Neural cell (in vitro differentiated cells): ENCODE results near the gene OR10C1. TPM values are rescaled to one million over a fixed set of nuclear protein-coding genes. Genes with fewer than 3 reads are reported as not detected.

Experiments used
- H2AFZ ChIP-seq: fragments of 200-600, 300-800 bp; sonication (generic), shearing (Covaris generic); 2 replicates; pipeline ENCODE4 v1.6.0; 2014; ENCODE audit warnings: low read depth, mild to moderate bottlenecking, antibody characterized with exemption, low read length, moderate library complexity
- H3F3A ChIP-seq: fragments of 200-600 bp; shearing (Covaris generic); 2 replicates; pipeline ENCODE4 v1.6.1; 2016; ENCODE audit warnings: mild to moderate bottlenecking, moderate library complexity, mixed read lengths, antibody characterized with exemption, low read length; ENCODE audit not compliant: insufficient read depth, poor library complexity, severe bottlenecking
- H3K27ac ChIP-seq: fragments of 200-600, 300-800 bp; sonication (generic), shearing (Covaris generic); 2 replicates; pipeline ENCODE4 v1.5.1; 2014; ENCODE audit warnings: mild to moderate bottlenecking, low read length, moderate library complexity
- H3K27me3 ChIP-seq: fragments of 300-800, 200-600 bp; sonication (generic), shearing (Covaris generic); 2 replicates; pipeline ENCODE4 v1.6.0; 2014; ENCODE audit warnings: mild to moderate bottlenecking, low read depth, low read length, moderate library complexity; ENCODE audit not compliant: insufficient read depth
- H3K36me3 ChIP-seq: fragments of 300-800, 200-600 bp; sonication (generic), shearing (Covaris generic); 2 replicates; pipeline ENCODE4 v1.5.1; 2014; ENCODE audit warnings: mild to moderate bottlenecking, antibody characterized with exemption, low read length, moderate library complexity; ENCODE audit not compliant: insufficient read depth
- H3K4me2 ChIP-seq: fragments of 300-800, 200-600 bp; sonication (generic), shearing (Covaris generic); 2 replicates; pipeline ENCODE4 v1.6.0; 2014; ENCODE audit warnings: mild to moderate bottlenecking, low read length
- H3K4me3 ChIP-seq: fragments of 300-800, 200-600 bp; sonication (generic), shearing (Covaris generic); 2 replicates; pipeline ENCODE4 v1.5.1; 2014; ENCODE audit warnings: mild to moderate bottlenecking, low read length, moderate library complexity
- H3K79me2 ChIP-seq: fragments of 200-600 bp; shearing (Covaris generic); replicated peaks from 2 replicates; pipeline ENCODE4 v1.6.0; 2014; ENCODE audit warnings: mild to moderate bottlenecking, low read length, moderate library complexity; ENCODE audit not compliant: insufficient read depth
- H3K9ac ChIP-seq: fragments of 300-800, 200-600 bp; sonication (generic), shearing (Covaris generic); 2 replicates; pipeline ENCODE4 v1.6.1; 2016; ENCODE audit warnings: mild to moderate bottlenecking, low read length, mixed read lengths
- H3K9me2 ChIP-seq: fragments of 200-600 bp; shearing (Covaris generic); 2 replicates; pipeline ENCODE4 v1.6.1; 2016; ENCODE audit warnings: mild to moderate bottlenecking, low read length, mixed read lengths; ENCODE audit not compliant: insufficient read depth
- H3K9me3 ChIP-seq: fragments of 200-600, 300-800 bp; sonication (generic), shearing (Covaris generic); 2 replicates; pipeline ENCODE4 v1.6.1; 2016; ENCODE audit warnings: mild to moderate bottlenecking, mixed run types, low read length, moderate library complexity, mixed read lengths
- H4K20me1 ChIP-seq: fragments of 200-600 bp; shearing (Covaris generic); 2 replicates; pipeline ENCODE4 v1.6.1; 2016; ENCODE audit warnings: mild to moderate bottlenecking, mixed run types; ENCODE audit not compliant: insufficient read depth
- CTCF ChIP-seq: fragments of 450-650 bp; IDR thresholded peaks from 2 replicates; pipeline ENCODE4 v1.5.1; 2014; ENCODE audit warnings: antibody characterized with exemption, mild to moderate bottlenecking, moderate library complexity; ENCODE audit not compliant: poor library complexity, severe bottlenecking
- EP300 ChIP-seq: fragments of 450-650 bp; conservative IDR thresholded peaks from 2 replicates; pipeline ENCODE4 v1.6.1; 2014; ENCODE audit warnings: antibody characterized with exemption, mild to moderate bottlenecking, moderate library complexity; ENCODE audit not compliant: poor library complexity, severe bottlenecking
- EZH2 ChIP-seq: fragments of 200-600, 300-800 bp; shearing (Covaris generic), sonication (generic); IDR thresholded peaks from 2 replicates; pipeline ENCODE4 v1.6.1; 2014; ENCODE audit warnings: antibody characterized with exemption, low read length, borderline replicate concordance, mild to moderate bottlenecking; ENCODE audit not compliant: insufficient read depth, poor library complexity, severe bottlenecking
- MXI1 ChIP-seq: fragments of 450-650 bp; conservative IDR thresholded peaks from 2 replicates; pipeline ENCODE4 v1.6.1; 2014; ENCODE audit warnings: antibody characterized with exemption, mild to moderate bottlenecking; ENCODE audit not compliant: poor library complexity, severe bottlenecking
- POLR2AphosphoS5 ChIP-seq: IDR thresholded peaks from 2 replicates; pipeline ENCODE4 v1.6.1; 2012
- RAD21 ChIP-seq: fragments of 450-650 bp; conservative IDR thresholded peaks from 2 replicates; pipeline ENCODE4 v1.6.1; 2014; ENCODE audit warnings: antibody characterized with exemption, mild to moderate bottlenecking, moderate library complexity
- REST ChIP-seq: IDR thresholded peaks from 2 replicates; pipeline ENCODE4 v1.6.1; 2012; ENCODE audit warnings: borderline replicate concordance
- SMC3 ChIP-seq: fragments of 450-650 bp; conservative IDR thresholded peaks from 2 replicates; pipeline ENCODE4 v1.6.1; 2014; ENCODE audit warnings: antibody characterized with exemption, mild to moderate bottlenecking, moderate library complexity; ENCODE audit not compliant: poor library complexity
- TAF1 ChIP-seq: IDR thresholded peaks from 2 replicates; pipeline ENCODE4 v1.6.1; 2012; ENCODE audit warnings: low read depth
- polyA plus RNA-seq: library from polyadenylated mRNA; depleted of rRNA; stranded (reverse); fragments of >200 nt; gene quantifications from 2 replicates; pipeline ENCODE4 v1.2.3, GENCODE V29; 2014

Gene OR10C1
- polyA plus RNA-seq, 1 donor from 2014 or later: not detected

- Histone ChIP-seq H3K4me3 (no peak overlapping the region), H3K4me2 (no peak overlapping the region), H3K9ac (no peak overlapping the region), H3K27ac (no peak overlapping the region), H3K9me3 (no peaks in the 10 kb centered on the region), H3F3A (no peaks in the 10 kb centered on the region), H2AFZ (no peak overlapping the region), H3K36me3 (no peaks in the 10 kb centered on the region), H3K79me2 (no peaks in the 10 kb centered on the region), H4K20me1 (no peaks in the 10 kb centered on the region), H3K27me3 (no peaks in the 10 kb centered on the region), H3K9me2 (no peaks in the 10 kb centered on the region)
- TF ChIP-seq TAF1 (no peak), RAD21 (no peak), SMC3 (no peak), POLR2AphosphoS5 (no peak), MXI1 (no peak), REST (no peak), EZH2 (no peak), CTCF (no peak), EP300 (no peak)
Measured at GRCh38 chr6:29399525-29399924, 39.6 kb upstream of the OR10C1 start.

- no peak overlapping the region for H3K9ac ChIP-seq
- no peaks in the 10 kb centered on the region for H3K79me2 ChIP-seq
- no peaks in the 10 kb centered on the region for H3F3A ChIP-seq
- no peak overlapping the region for H2AFZ ChIP-seq
- TF ChIP-seq MXI1 (no peak), REST (no peak), CTCF (no peak), POLR2AphosphoS5 (no peak), SMC3 (no peak), TAF1 (no peak), EP300 (no peak), EZH2 (no peak), RAD21 (no peak)
- H3K9me3 ChIP-seq: no peaks in the 10 kb centered on the region
- no peak overlapping the region for H3K27ac ChIP-seq
- no peaks in the 10 kb centered on the region for H3K9me2 ChIP-seq
- H3K4me3 ChIP-seq: no peak overlapping the region
- no peaks in the 10 kb centered on the region for H3K36me3 ChIP-seq
- H4K20me1 ChIP-seq: no peaks in the 10 kb centered on the region
- no peaks in the 10 kb centered on the region for H3K27me3 ChIP-seq
- no peak overlapping the region for H3K4me2 ChIP-seq
Measured at GRCh38 chr6:29403801-29404200, 35.3 kb upstream of the OR10C1 start.
